ENCODE results near the gene GIGYF2. TPM values are rescaled to one million over a fixed set of nuclear protein-coding genes. Genes with fewer than 3 reads are reported as not detected.
A peak's percentile ranks its signal among the peaks of the same experiment; 100 is the strongest.

GIGYF2 gene
- total and polyA plus RNA-seq, 12 donors: 9.9 to 71.7 (median 66.1) TPM

DNA sequence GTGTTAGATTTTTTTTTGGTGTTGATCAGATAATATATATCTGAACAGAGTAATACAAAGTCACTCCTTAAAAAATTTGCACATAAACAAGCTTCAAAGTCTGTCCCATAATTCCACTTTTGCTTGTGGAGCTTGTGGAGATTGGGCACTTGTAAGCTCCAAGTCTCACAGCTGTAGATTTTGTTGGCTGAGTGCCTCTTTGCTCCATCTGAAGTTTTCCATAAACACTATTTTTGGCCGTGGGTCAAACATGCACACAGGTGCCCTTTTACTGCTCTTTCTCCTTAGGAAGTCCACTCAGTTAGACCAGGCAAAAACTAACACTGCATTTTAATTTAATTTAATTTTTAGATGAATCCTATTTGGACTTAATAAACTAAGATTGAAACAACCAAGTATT, 82.8 kb downstream of the GIGYF2 start:
- H3K36me3 ChIP-seq: peaks cover 0 to 55% (median 4%) of the 10 kb centered on the region in 9 donors
- intact Hi-C loops (cut with DNase I): no loop called here
- H3K27me3 ChIP-seq: no peaks in the 10 kb centered on the region
- peaks cover 0 to 11% (median 0%) of the 10 kb centered on the region in 9 donors for H3K4me1 ChIP-seq
- 38 to 42% methylated on average over 1 of the region's 1 CpG for WGBS, 2 donors
- no peak overlapping the region for H3K27ac ChIP-seq
- ATAC-seq (no peak), DNase-seq (peak in 1 of 2 donors; percentile 6)
- TF ChIP-seq, protein P1, sequence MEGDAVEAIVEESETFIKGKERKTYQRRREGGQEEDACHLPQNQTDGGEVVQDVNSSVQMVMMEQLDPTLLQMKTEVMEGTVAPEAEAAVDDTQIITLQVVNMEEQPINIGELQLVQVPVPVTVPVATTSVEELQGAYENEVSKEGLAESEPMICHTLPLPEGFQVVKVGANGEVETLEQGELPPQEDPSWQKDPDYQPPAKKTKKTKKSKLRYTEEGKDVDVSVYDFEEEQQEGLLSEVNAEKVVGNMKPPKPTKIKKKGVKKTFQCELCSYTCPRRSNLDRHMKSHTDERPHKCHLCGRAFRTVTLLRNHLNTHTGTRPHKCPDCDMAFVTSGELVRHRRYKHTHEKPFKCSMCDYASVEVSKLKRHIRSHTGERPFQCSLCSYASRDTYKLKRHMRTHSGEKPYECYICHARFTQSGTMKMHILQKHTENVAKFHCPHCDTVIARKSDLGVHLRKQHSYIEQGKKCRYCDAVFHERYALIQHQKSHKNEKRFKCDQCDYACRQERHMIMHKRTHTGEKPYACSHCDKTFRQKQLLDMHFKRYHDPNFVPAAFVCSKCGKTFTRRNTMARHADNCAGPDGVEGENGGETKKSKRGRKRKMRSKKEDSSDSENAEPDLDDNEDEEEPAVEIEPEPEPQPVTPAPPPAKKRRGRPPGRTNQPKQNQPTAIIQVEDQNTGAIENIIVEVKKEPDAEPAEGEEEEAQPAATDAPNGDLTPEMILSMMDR (IDR thresholded peaks at IDR 0.05): no peak
- no peaks in the 10 kb centered on the region for H3K9me3 ChIP-seq
- no peak overlapping the region for H3K4me3 ChIP-seq

DNA sequence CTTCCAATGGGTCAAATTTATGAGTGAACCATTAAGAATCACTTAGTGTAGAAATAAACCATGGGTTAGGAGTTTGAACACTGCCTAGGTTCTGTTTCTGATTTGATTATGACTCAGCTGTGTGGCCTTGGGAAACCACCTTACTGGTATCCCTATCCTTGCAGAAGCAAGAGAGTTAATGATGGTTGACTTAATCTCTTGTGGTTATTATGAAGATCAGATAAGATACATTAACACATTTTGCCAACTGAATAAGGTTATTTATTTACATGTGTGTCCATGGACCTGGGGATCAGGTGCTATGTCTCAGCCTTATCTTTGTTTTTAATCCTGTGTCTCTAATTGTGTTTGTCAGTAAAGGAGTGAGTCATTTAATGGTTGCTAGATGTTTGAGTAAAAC, 84.6 kb downstream of the GIGYF2 start:
- ATAC-seq: no peak
- Histone ChIP-seq H3K27me3 (no peaks in the 10 kb centered on the region), H3K27ac (no peak overlapping the region), H3K4me1 (peaks cover 0 to 11% (median 0%) of the 10 kb centered on the region in 9 donors), H3K4me3 (no peak overlapping the region), H3K9me3 (no peaks in the 10 kb centered on the region), H3K36me3 (peaks cover 0 to 64% (median 0%) of the 10 kb centered on the region in 9 donors)
- no peak for DNase-seq
- intact Hi-C loops (cut with DNase I): no loop called here
- TF ChIP-seq, protein P1 (IDR thresholded peaks at IDR 0.05): no peak

GRCh38 chr2:232783278-232783677, 86.1 kb downstream of the GIGYF2 start:
- H3K4me3 ChIP-seq: no peak overlapping the region
- H3K4me1 ChIP-seq: peaks cover 0 to 11% (median 0%) of the 10 kb centered on the region in 9 donors
- peaks cover 0 to 67% (median 13%) of the 10 kb centered on the region in 9 donors for H3K36me3 ChIP-seq
- DNase-seq (no peak), ATAC-seq (no peak)
- TF ChIP-seq, protein P1 (IDR thresholded peaks at IDR 0.05): no peak
- H3K27me3 ChIP-seq: no peaks in the 10 kb centered on the region
- intact Hi-C loops (cut with DNase I): no loop called here
- H3K9me3 ChIP-seq: no peaks in the 10 kb centered on the region
- H3K27ac ChIP-seq: no peak overlapping the region

DNA sequence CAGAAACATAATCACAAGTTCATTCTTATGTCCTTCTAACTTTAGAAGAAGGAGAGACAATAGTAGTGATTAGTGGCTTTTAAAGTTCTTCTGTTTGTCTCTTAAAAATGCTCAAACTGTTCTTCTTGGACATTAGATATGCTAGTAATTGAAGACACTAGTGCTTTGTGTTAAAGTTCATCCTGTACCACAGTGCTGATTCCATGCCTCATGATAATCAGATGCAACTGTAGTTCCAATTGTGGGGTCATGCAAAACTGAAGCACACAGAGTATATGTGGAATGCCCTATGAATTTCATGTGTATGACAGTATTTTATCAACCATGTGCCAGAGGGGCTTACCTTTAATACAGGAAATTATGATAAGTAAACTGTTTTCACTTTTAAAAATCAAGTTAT, 90.7 kb downstream of the GIGYF2 start:
- Histone ChIP-seq H3K4me1 (no peaks in the 10 kb centered on the region), H3K9me3 (no peaks in the 10 kb centered on the region), H3K27me3 (no peaks in the 10 kb centered on the region), H3K27ac (no peak overlapping the region), H3K4me3 (no peak overlapping the region), H3K36me3 (peaks cover 0 to 91% (median 38%) of the 10 kb centered on the region in 9 donors)
- DNase-seq (no peak), ATAC-seq (no peak)
- TF ChIP-seq, protein P1 (IDR thresholded peaks at IDR 0.05): no peak
- intact Hi-C loops (cut with DNase I): no loop called here
